SU-DHL-6 (cell line): ENCODE measurements around the gene PDE3A.

Source experiments
- H2AFZ ChIP-seq: fragments of 200-600 bp; sonication (generic); 2 replicates; pipeline ENCODE4 v1.6.1; 2014; ENCODE audit warnings: low read depth, mild to moderate bottlenecking, moderate library complexity, mixed read lengths, antibody characterized with exemption, low read length; ENCODE audit not compliant: severe bottlenecking
- H3F3A ChIP-seq: fragments of 200-600 bp; shearing (Covaris generic); 2 replicates; pipeline ENCODE4 v1.6.0; 2016; ENCODE audit warnings: antibody characterized with exemption, mild to moderate bottlenecking; ENCODE audit not compliant: insufficient read depth
- H3K27ac ChIP-seq: fragments of 200-600 bp; sonication (generic); 2 replicates; pipeline ENCODE4 v1.5.1; 2016; ENCODE audit warnings: low read depth, mild to moderate bottlenecking, low read length, moderate library complexity, mixed read lengths
- H3K27me3 ChIP-seq: fragments of 200-600 bp; sonication (generic), shearing (Covaris generic); 2 replicates; pipeline ENCODE4 v1.6.0; 2014; ENCODE audit warnings: mild to moderate bottlenecking, low read length
- H3K36me3 ChIP-seq: fragments of 200-600 bp; sonication (generic); 2 replicates; pipeline ENCODE4 v1.6.1; 2014; ENCODE audit warnings: mild to moderate bottlenecking, low read length, mixed read lengths
- H3K4me2 ChIP-seq: fragments of 300-600, 200-600 bp; shearing (Covaris generic), sonication (generic); 2 replicates; pipeline ENCODE4 v1.6.0; 2014; ENCODE audit warnings: low read length, low read depth, mild to moderate bottlenecking; ENCODE audit not compliant: poor library complexity, severe bottlenecking
- H3K4me3 ChIP-seq: fragments of 200-600 bp; sonication (generic); 2 replicates; pipeline ENCODE4 v1.5.1; 2014; ENCODE audit warnings: antibody characterized with exemption, low read length, mild to moderate bottlenecking, mixed read lengths; ENCODE audit not compliant: insufficient read depth, poor library complexity, severe bottlenecking
- H3K79me2 ChIP-seq: fragments of 200-600 bp; sonication (generic); 2 replicates; pipeline ENCODE4 v1.6.1; 2014; ENCODE audit warnings: mild to moderate bottlenecking, low read length, moderate library complexity; ENCODE audit not compliant: insufficient read depth
- H3K9ac ChIP-seq: fragments of 200-600 bp; sonication (generic); 2 replicates; pipeline ENCODE4 v1.7.0; 2014; ENCODE audit warnings: mild to moderate bottlenecking, low read length
- H3K9me2 ChIP-seq: fragments of 200-600 bp; sonication (generic); replicated peaks from 2 replicates; pipeline ENCODE4 v1.6.1; 2014; ENCODE audit warnings: low read length; ENCODE audit not compliant: insufficient read depth
- H3K9me3 ChIP-seq: fragments of 200-600 bp; sonication (generic); 2 replicates; pipeline ENCODE4 v1.6.1; 2014; ENCODE audit warnings: low read length, mixed read lengths; ENCODE audit not compliant: insufficient read depth
- H4K20me1 ChIP-seq: fragments of 200-600 bp; sonication (generic); 2 replicates; pipeline ENCODE4 v1.6.1; 2014; ENCODE audit warnings: low read depth, mild to moderate bottlenecking, antibody characterized with exemption, low read length, moderate library complexity, mixed read lengths
- CTCF ChIP-seq: fragments of 200-600 bp; sonication (generic); IDR thresholded peaks from one replicate; pipeline ENCODE4 v1.5.1; 2017; ENCODE audit warnings: antibody characterized with exemption, mild to moderate bottlenecking, low read length, moderate library complexity; ENCODE audit not compliant: insufficient read depth, poor library complexity, severe bottlenecking
- EZH2phosphoT487 ChIP-seq: fragments of 200-600 bp; sonication (generic), shearing (Covaris generic); conservative IDR thresholded peaks from 2 replicates; pipeline ENCODE4 v1.6.1; 2018; ENCODE audit warnings: mild to moderate bottlenecking, antibody characterized with exemption, low read length, moderate library complexity, mixed read lengths

PDE3A gene

GRCh38 chr12:20339060-20339459, 29.3 kb upstream of the PDE3A start:
- no peak overlapping the region for H3K4me2 ChIP-seq
- no peaks in the 10 kb centered on the region for H3K79me2 ChIP-seq
- H3K4me3 ChIP-seq: no peak overlapping the region

GRCh38 chr12:20342111-20342510, 26.2 kb upstream of the PDE3A start:
- Histone ChIP-seq H3K27ac (no peak overlapping the region), H3K9me3 (no peaks in the 10 kb centered on the region), H3K4me3 (no peak overlapping the region), H3K9me2 (no peaks in the 10 kb centered on the region), H3K27me3 (no peaks in the 10 kb centered on the region), H4K20me1 (no peaks in the 10 kb centered on the region), H3K79me2 (no peaks in the 10 kb centered on the region), H3K9ac (no peak overlapping the region), H3K36me3 (no peaks in the 10 kb centered on the region), H2AFZ (no peak overlapping the region), H3K4me2 (no peak overlapping the region), H3F3A (no peaks in the 10 kb centered on the region)
- TF ChIP-seq EZH2phosphoT487 (no peak), CTCF (no peak)

More at GRCh38 chr12:20339060-20339459, 29.3 kb upstream of the PDE3A start:
- Histone ChIP-seq H2AFZ (no peak overlapping the region), H3K27ac (no peak overlapping the region), H3K9me3 (no peaks in the 10 kb centered on the region), H3F3A (no peaks in the 10 kb centered on the region), H3K9me2 (no peaks in the 10 kb centered on the region), H3K9ac (no peak overlapping the region), H3K27me3 (no peaks in the 10 kb centered on the region), H3K36me3 (no peaks in the 10 kb centered on the region), H4K20me1 (no peaks in the 10 kb centered on the region)
- TF ChIP-seq EZH2phosphoT487 (no peak), CTCF (no peak)

- H2AFZ ChIP-seq: no peak overlapping the region
- H3K9me2 ChIP-seq: no peaks in the 10 kb centered on the region
- H3K9ac ChIP-seq: no peak overlapping the region
- no peak overlapping the region for H3K4me2 ChIP-seq
- no peaks in the 10 kb centered on the region for H3K27me3 ChIP-seq
- no peak overlapping the region for H3K27ac ChIP-seq
- H3K36me3 ChIP-seq: no peaks in the 10 kb centered on the region
- TF ChIP-seq CTCF: no peak
- no peak for TF ChIP-seq EZH2phosphoT487
- no peaks in the 10 kb centered on the region for H4K20me1 ChIP-seq
- H3K4me3 ChIP-seq: no peak overlapping the region
- no peaks in the 10 kb centered on the region for H3K79me2 ChIP-seq
- H3K9me3 ChIP-seq: no peaks in the 10 kb centered on the region
- no peaks in the 10 kb centered on the region for H3F3A ChIP-seq
Observed at GRCh38 chr12:20345866-20346265, 22.5 kb upstream of the PDE3A start.
